Ascending aorta (tissue), 2 donors: Measurements from ENCODE around the gene PERP. TPM values are rescaled to one million over a fixed set of nuclear protein-coding genes. Genes with fewer than 3 reads are reported as not detected.

Experiments
- DNase-seq, 2 donors: peaks; one replicate each; pipeline ENCODE4 v3.0.0-alpha.2; 2019; ENCODE audit warnings: low spot score in 2 of 2
- H3K27ac ChIP-seq, 2 donors: fragments of 200-600 bp; sonication (generic); one replicate each; pipeline ENCODE4 v1.5.1; 2016 to 2017; ENCODE audit warnings: mild to moderate bottlenecking in 1 of 2
- H3K27me3 ChIP-seq: fragments of 200-600 bp; sonication (generic); one replicate; pipeline ENCODE4 v1.5.1; 2017
- H3K36me3 ChIP-seq, 2 donors: fragments of 200-600 bp; sonication (generic); one replicate each; pipeline ENCODE4 v1.5.1; 2016
- H3K4me1 ChIP-seq, 2 donors: fragments of 200-600 bp; sonication (generic); one replicate each; pipeline ENCODE4 v1.5.1; 2016 to 2017; ENCODE audit warnings: mild to moderate bottlenecking in 1 of 2
- H3K4me3 ChIP-seq, 2 donors: fragments of 200-600 bp; sonication (generic); one replicate each; pipeline ENCODE4 v1.5.1; 2016 to 2017; ENCODE audit warnings: mild to moderate bottlenecking in 1 of 2
- H3K9me3 ChIP-seq, 2 donors: fragments of 200-600 bp; sonication (generic); one replicate each; pipeline ENCODE4 v1.5.1; 2016
- CTCF ChIP-seq, 3 experiments: fragments of 200-600 bp in 2 of 3; fragments of 450-650 bp in 1 of 3; sonication (generic) in 2 of 3; IDR thresholded peaks; one replicate each; pipeline ENCODE4 v1.5.1; 2016 to 2019; ENCODE audit warnings: antibody characterized with exemption in 3 of 3, mild to moderate bottlenecking in 1 of 3, moderate library complexity in 1 of 3
- intact Hi-C: fragments of 100-400 bp; cut with DNase I; formaldehyde crosslinking; loops from one replicate; pipeline ENCODE4 v1.15.1; 2023
- total RNA-seq: library from RNA; depleted of rRNA; stranded (reverse); fragments of >200 nt; gene quantifications from one replicate; pipeline ENCODE4 v1.1.0, GENCODE V29; 2016

The PERP gene
- total RNA-seq, 1 donor from 2014 or later, result 14.5 TPM

GRCh38 chr6:138116661-138116999, 9.4 kb upstream of the PERP start:
- no peak for DNase-seq
- no peaks in the 10 kb centered on the region for H3K4me1 ChIP-seq
- no peaks in the 10 kb centered on the region for H3K27me3 ChIP-seq
- TF ChIP-seq CTCF (IDR thresholded peaks at IDR 0.05), result no peak
- intact Hi-C loops, result loop anchor here (1.0 to 5.0 kb wide), 4 partner anchors 171 to 651 kb away; no protein-coding TSS in a partner anchor
- no peaks in the 10 kb centered on the region for H3K36me3 ChIP-seq
- no peaks in the 10 kb centered on the region for H3K9me3 ChIP-seq
- no peak overlapping the region for H3K27ac ChIP-seq
- no peak overlapping the region for H3K4me3 ChIP-seq

GRCh38 chr6:138115877-138116660, 8.8 kb upstream of the PERP start:
- no peaks in the 10 kb centered on the region for H3K4me1 ChIP-seq
- no peak for DNase-seq
- no peak overlapping the region for H3K27ac ChIP-seq
- no peak overlapping the region for H3K4me3 ChIP-seq
- intact Hi-C loops, result loop anchor here (1.0 to 5.0 kb wide), 4 partner anchors 171 to 651 kb away; no protein-coding TSS in a partner anchor
- TF ChIP-seq CTCF (IDR thresholded peaks at IDR 0.05), result peak; percentile 50 to 75 (median 70)
- H3K9me3 ChIP-seq, result no peaks in the 10 kb centered on the region
- H3K27me3 ChIP-seq, result no peaks in the 10 kb centered on the region
- H3K36me3 ChIP-seq, result no peaks in the 10 kb centered on the region

- Histone ChIP-seq H3K9me3 (no peaks in the 10 kb centered on the region), H3K27ac (no peak overlapping the region), H3K36me3 (no peaks in the 10 kb centered on the region), H3K4me3 (no peak overlapping the region), H3K27me3 (no peaks in the 10 kb centered on the region), H3K4me1 (no peaks in the 10 kb centered on the region)
- TF ChIP-seq CTCF (IDR thresholded peaks at IDR 0.05), result no peak
- intact Hi-C loops, result loop anchor here (5.0 kb wide), 3 partner anchors 172 to 652 kb away; no protein-coding TSS in a partner anchor
- no peak for DNase-seq
Measured at GRCh38 chr6:138115201-138115600, 8.0 kb upstream of the PERP start.

GRCh38 chr6:138113588-138114210, 6.5 kb upstream of the PERP start:
- H3K27me3 ChIP-seq, result no peaks in the 10 kb centered on the region
- no peak for DNase-seq
- no peak overlapping the region for H3K27ac ChIP-seq
- no peaks in the 10 kb centered on the region for H3K36me3 ChIP-seq
- no peaks in the 10 kb centered on the region for H3K4me1 ChIP-seq
- TF ChIP-seq CTCF (IDR thresholded peaks at IDR 0.05), result no peak
- no peaks in the 10 kb centered on the region for H3K9me3 ChIP-seq
- no peak overlapping the region for H3K4me3 ChIP-seq
- intact Hi-C loops, result no loop called here

- Histone ChIP-seq H3K4me3 (no peak overlapping the region), H3K4me1 (no peaks in the 10 kb centered on the region), H3K27ac (no peak overlapping the region), H3K9me3 (no peaks in the 10 kb centered on the region), H3K36me3 (no peaks in the 10 kb centered on the region), H3K27me3 (no peaks in the 10 kb centered on the region)
- no peak for DNase-seq
- intact Hi-C loops, result no loop called here
- no peak for TF ChIP-seq CTCF (IDR thresholded peaks at IDR 0.05)
Measured at GRCh38 chr6:138110229-138110628, 3.0 kb upstream of the PERP start.
